Stimulated activated CD4-positive, alpha-beta T cell treated with anti-CD3 and anti-CD28 coated beads, Interleukin-1b, Interleukin-23, amount 100 ng/mL, for 1 hour (primary cell): ENCODE results near the gene LATS2.

Source experiments
- DNase-seq, 2 donors: peaks; one replicate each; pipeline ENCODE4 v3.0.0-alpha.2; 2020; ENCODE audit warnings: low read depth in 2 of 2

LATS2 gene

GRCh38 chr13:20993661-20994440 lies 67.5 kb downstream of the LATS2 start:
- DNase-seq: no peak

- DNase-seq: no peak
Measured at GRCh38 chr13:20993211-20993610, 68.2 kb downstream of the LATS2 start.

- DNase-seq: no peak
Measured at GRCh38 chr13:20991741-20992520, 69.5 kb downstream of the LATS2 start.

DNA sequence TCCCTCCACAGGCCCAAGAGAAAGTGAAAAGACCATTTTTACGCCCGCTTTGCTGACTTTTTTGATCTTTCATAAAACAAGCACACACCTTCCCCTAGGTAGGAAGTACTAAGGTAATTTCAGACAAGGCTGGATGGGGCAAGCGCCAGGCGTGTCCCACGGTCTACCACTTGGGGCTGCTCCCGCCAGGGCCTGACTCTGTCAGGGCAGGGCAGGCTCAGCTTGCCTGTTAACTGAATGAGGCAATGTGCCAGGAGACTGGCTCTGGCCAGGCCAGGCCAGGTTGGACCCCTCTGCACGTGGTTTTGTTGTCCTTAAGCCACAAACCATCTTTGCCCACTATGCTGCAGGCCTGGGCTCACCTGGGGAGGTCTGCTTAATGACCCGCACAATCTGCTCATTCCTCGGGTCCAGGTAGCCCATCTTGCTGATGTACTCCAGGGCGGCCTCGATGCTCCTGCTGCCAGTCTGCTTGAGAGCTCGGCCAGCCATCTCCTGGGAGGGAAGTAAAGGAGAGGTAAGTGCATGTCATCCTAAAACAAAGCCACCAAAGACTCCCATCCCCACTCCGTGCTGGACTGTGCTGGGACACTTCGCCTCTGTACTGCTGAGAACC lies 70.4 kb downstream of the LATS2 start:
- DNase-seq: no peak

- no peak for DNase-seq
Measured at GRCh38 chr13:20989656-20990321, 71.6 kb downstream of the LATS2 start.

DNA sequence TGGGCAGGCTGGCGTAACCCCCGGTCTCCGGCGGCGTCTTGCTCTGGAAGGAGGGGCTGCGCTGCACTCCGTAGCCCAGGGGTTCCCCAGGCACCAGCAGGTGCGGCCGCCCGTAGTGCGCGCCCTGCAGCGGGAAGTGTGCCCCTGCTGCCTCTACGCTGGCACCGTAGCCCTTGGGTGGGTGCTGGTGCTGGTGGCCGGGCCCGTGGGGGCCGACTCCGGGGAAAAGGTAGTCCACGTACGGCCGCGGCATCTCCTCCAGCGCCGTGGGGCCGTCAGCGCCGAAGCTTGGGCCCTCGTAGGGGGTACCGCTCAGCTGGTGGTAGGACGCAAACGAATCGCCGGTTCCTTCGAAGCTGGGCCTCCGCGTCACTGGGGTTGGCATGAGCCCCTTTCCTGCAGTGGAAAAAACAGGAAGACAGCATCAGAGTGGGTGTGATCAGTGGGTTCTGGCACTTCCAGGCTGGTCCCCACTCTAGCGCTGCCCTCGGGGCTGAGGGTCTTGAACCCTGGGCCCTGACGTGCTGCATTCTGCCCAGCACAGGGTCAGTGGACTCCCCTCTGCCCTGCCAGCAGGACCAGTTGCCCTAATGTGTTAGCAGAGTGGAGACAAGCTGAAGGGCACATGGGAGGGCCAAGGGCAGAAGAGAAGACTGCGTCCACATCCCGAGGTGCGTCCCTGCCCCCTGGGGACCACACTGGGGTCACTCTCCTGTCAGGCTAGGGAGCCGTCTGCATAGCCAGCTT lies 72.3 kb downstream of the LATS2 start:
- DNase-seq: no peak

DNA sequence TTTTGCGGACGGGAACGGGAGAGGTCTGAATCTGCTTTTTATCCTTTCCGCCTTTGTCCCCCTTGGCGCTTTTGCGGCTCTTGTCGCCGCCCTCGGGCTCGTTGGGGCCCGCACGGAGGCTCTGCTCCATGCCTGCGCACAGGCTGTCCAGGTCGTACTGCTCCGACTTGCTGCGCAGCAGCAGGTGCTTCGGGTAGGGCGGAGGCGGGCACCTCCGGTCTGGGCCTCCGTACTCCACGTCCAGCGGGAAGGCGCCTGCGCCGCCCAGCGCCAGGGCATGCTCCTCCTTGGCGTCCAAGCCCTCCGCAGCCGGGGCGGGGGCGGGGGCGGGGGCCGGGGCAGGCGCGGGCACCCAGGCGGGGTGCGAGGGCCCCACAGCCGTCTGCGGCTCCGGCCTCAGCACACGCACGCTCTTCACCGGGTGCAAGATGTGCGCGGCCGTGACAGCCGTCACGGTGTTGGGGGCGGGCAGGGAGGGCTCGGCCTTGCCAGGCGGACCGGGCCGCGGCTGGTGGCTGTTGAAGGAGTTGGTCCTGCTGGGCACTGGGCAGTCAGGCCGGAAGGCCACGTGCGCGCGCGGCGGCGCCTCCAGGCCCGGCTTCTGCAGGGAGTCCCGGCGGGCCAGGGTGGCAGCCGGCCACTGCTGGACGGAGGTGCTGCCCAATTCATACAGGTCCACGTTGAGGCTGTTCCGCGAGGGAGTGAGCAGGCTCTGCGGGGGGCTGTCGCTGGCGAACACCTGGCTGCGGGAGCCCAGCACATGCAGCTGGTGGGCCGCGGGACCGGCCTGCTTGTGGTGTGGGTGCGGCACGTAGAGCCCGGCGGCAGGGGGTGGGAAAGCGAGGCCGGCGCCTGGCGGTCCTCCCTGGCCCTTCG lies 73.1 kb downstream of the LATS2 start:
- DNase-seq: no peak

GRCh38 chr13:20987599-20987998 lies 73.8 kb downstream of the LATS2 start:
- DNase-seq: no peak

DNA sequence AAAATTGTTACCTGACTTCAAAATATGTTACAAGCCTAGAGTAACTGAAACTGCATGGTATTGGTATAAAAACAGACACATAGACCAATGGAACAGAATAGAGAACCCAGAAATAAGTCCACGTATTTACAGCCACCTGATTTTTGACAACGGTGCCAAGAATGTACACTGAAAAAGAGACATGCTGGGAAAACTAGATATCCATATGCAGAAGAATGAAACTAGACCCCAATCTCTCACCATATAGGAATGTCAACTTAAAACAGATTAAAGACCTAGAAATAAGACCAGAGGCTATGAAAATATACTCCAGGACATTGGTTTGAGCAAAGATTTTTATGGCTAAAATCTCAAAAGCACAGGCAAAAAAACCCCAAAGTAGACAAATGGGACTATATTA lies 76.5 kb downstream of the LATS2 start:
- DNase-seq: no peak

GRCh38 chr13:20983386-20983785 lies 78.0 kb downstream of the LATS2 start:
- no peak for DNase-seq

GRCh38 chr13:20981370-20982095 lies 79.9 kb downstream of the LATS2 start:
- no peak for DNase-seq

GRCh38 chr13:20980899-20981298 lies 80.5 kb downstream of the LATS2 start:
- no peak for DNase-seq

DNA sequence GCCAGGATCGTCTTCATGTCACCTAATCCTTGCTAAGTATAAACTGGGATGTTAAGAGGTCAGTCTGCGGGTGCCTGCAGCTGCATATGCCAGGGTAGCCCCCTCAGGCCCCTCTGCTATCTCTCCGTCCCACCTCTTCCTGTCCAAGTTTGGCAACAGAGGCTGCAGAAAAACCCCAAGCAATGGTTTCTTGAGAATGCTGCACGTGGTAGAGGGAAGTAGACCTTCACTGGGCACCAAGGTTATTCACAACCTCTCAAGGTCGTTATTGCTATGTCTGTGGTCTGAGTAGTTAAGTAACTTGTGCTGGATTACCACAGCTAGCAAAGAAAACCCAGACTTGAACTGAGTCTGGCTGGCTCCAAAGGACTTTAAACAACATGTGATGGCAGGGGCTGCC lies 81.0 kb downstream of the LATS2 start:
- DNase-seq: no peak

DNA sequence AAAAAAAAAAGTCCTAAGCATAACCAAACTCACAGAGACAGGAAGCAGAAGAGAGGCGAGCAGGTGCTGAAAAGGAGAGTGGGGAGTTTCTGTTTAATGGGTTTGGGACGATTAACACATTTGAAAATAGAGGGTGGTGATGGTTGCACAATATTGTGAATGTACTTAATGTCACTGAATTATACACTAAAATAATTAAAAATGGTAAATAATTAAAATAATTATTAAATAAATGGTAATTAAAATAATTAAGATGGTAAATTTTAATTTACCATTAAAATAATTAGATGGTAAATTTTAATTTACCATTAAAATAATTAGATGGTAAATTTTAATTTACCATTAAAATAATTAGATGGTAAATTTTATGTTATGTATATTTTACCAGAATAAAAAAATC lies 84.0 kb downstream of the LATS2 start:
- no peak for DNase-seq

DNA sequence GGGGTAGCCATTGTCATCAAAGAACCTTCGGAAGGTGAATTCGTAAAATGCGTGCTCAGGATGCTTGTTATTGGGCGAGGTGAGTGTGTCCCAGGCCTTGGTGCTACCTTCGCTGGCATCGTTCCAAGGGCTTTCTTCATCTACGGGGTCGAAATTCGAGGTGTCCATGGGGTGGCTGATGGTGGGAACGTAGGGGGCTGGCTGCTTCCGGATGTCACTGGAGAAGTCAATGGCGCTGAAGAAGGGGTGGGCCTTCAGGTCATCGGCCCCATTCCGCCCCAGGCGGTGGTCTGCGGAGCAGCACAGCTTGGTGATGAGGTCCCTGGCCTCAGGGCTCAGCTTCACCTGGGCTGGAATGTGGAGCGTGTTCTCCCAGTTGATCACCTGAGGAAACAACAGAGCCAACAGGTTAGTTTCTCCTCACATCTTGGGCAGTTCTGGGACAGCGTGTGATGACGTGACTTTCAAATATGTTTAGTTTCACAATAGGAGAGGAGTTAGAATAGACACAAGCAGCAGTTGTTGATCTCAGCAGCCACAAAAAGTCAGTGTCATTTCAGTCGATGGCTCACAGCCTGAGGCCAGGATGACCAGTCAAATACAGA lies 86.3 kb downstream of the LATS2 start:
- DNase-seq: no peak

GRCh38 chr13:20973886-20974425 lies 87.4 kb downstream of the LATS2 start:
- no peak for DNase-seq

GRCh38 chr13:20972731-20973130 lies 88.7 kb downstream of the LATS2 start:
- DNase-seq: no peak

GRCh38 chr13:20969182-20969581 lies 92.2 kb downstream of the LATS2 start:
- DNase-seq: no peak

DNA sequence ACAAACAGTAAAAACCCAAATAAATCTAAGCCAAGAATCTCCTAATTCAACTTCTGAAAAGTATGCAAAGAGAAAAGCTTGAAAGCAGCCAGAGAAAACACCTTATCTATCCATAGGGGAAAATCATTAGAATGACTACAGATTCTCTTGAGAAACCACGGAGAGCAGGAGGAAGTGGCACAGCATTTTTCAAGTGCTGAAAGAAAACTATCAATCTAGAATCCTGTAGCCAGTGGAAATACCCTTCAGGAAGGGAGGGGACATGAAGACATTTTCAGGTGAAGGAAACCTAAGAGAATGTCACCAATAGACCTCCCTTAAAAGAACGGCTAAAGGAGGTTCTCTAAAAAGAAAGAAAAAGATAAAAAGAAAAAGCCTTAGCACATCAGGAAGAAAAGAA lies 92.6 kb downstream of the LATS2 start:
- DNase-seq: no peak
